ENCODE results near the gene IQGAP2. TPM values are rescaled to one million over a fixed set of nuclear protein-coding genes. Genes with fewer than 3 reads are reported as not detected.

The IQGAP2 gene
- total and polyA plus RNA-seq, 2 of the 8 experiments (the other 6 are each of a cell fraction or from before 2014, with no cell fraction given), result 19.7 to 66.0 TPM

DNA sequence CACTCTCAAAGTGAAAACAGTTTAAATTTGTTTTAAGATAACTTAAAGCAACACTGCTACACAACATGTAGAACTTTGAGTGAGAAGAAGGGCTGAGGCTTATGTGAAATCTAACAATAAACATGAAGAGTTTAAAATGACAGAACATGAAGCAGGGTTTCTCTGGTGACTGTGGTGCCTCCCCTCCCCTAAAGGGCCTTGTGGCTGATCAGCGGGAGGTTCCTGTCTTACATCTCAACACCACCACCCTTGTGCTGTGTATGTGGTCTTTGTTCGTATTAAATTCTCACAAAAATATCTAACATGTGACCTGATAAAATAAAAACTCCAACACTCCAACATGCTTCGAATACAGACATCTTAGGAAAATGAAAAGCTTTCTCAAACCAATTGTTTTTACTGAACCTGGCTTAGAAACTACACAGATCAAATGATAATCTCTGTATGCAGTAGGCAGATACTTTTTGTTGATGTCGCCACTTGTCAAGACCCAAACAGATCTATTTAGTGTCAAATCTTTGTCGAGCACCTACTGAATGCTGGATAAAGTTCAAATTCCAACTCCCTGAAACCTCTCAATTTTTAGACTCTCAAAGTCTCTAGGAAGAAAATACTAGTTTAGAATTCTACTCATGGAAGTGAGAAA is 9.9 kb upstream of the IQGAP2 start (continued):
- no peak for TF ChIP-seq PHF8 (conservative IDR thresholded peaks at IDR 0.05; ENCODE audit: low read depth, low read length)
- TF ChIP-seq KDM5A (IDR thresholded peaks at IDR 0.05; ENCODE audit: low read length), result no peak
- no peak for TF ChIP-seq BACH1 (IDR thresholded peaks at IDR 0.05; ENCODE audit: low read length)

Measured in H1 (cell line).